Nephron progenitor cell (in vitro differentiated cells): ENCODE data around the gene PNMA6A.
"Not testable (repeated sequence)": the region's sequence is repeated elsewhere in the genome, so short reads cannot be mapped to it uniquely, and the experiment has no call there.

ENCODE experiments used
- DNase-seq: peaks from one replicate; pipeline ENCODE4 v3.0.0; 2021
- H3K27ac Mint-ChIP-seq: 2 replicates; pipeline ENCODE4 v1.8.0; 2021; ENCODE audit warnings: mild to moderate bottlenecking, moderate library complexity, mixed read lengths
- H3K27me3 Mint-ChIP-seq: 2 replicates; pipeline ENCODE4 v1.8.0; 2021; ENCODE audit warnings: mild to moderate bottlenecking, low read depth, mixed read lengths; ENCODE audit not compliant: poor library complexity
- H3K36me3 Mint-ChIP-seq: 2 replicates; pipeline ENCODE4 v1.8.0; 2021; ENCODE audit warnings: low read depth, mixed read lengths
- H3K4me1 Mint-ChIP-seq: 2 replicates; pipeline ENCODE4 v1.8.0; 2021; ENCODE audit warnings: mixed read lengths
- H3K4me3 Mint-ChIP-seq: 2 replicates; pipeline ENCODE4 v1.8.0; 2021; ENCODE audit warnings: mild to moderate bottlenecking, moderate library complexity, mixed read lengths
- H3K9me3 Mint-ChIP-seq: 2 replicates; pipeline ENCODE4 v1.8.0; 2021; ENCODE audit warnings: mild to moderate bottlenecking, moderate library complexity, mixed read lengths
- TF ChIP-seq, protein P1 (sequence below): fragments of 200-600 bp; sonication (generic); IDR thresholded peaks from 2 replicates; pipeline ENCODE4 v1.5.0; 2021; ENCODE audit warnings: antibody characterized with exemption

The PNMA6A gene

DNA sequence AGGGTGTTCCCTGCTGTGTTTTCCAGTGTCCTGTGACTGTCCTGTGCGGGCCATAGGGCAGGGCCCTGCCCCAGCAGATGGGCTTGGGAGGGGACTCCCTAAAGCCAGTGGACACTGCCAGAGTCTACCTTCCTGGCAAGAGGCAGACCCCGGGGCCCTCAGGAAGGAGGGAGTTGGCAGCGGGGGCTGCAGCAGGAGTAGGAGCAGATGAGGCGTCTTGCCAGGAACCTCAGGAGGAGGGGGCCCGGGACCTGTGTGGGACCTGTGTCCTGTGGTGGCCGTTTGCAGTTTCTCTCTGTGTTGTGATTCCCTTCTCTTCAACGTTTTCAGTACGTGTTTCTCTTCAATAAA, 12.2 kb upstream of the PNMA6A start:
- TF ChIP-seq, protein P1, sequence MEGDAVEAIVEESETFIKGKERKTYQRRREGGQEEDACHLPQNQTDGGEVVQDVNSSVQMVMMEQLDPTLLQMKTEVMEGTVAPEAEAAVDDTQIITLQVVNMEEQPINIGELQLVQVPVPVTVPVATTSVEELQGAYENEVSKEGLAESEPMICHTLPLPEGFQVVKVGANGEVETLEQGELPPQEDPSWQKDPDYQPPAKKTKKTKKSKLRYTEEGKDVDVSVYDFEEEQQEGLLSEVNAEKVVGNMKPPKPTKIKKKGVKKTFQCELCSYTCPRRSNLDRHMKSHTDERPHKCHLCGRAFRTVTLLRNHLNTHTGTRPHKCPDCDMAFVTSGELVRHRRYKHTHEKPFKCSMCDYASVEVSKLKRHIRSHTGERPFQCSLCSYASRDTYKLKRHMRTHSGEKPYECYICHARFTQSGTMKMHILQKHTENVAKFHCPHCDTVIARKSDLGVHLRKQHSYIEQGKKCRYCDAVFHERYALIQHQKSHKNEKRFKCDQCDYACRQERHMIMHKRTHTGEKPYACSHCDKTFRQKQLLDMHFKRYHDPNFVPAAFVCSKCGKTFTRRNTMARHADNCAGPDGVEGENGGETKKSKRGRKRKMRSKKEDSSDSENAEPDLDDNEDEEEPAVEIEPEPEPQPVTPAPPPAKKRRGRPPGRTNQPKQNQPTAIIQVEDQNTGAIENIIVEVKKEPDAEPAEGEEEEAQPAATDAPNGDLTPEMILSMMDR: no peak
- Mint-ChIP-seq H3K9me3 (peaks cover 30% of the 10 kb centered on the region), H3K27ac (no peak overlapping the region), H3K4me1 (peaks cover 9% of the 10 kb centered on the region), H3K36me3 (peaks cover 5% of the 10 kb centered on the region), H3K4me3 (no peak overlapping the region), H3K27me3 (peaks cover 6% of the 10 kb centered on the region)
- DNase-seq: no peak

DNA sequence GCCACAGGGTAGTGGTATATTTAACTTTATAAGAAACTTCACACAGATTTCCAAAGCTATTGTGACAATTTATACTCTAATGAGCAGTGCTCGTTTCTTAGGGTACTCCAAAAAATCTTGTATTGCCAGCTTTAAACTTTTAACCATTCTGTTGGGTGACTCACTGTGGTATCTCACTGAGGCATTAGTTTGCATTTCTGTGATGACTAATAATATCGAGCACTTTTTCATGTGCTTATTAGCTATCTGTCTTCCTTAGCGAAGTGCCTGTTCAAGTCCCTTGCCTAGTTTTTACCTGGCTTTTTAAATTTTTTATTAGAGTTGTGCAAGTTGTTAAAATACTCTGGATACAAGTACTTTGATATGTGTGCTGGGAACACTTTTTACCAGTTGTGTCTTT, 10.5 kb upstream of the PNMA6A start:
- no peak overlapping the region for H3K27ac Mint-ChIP-seq

DNA sequence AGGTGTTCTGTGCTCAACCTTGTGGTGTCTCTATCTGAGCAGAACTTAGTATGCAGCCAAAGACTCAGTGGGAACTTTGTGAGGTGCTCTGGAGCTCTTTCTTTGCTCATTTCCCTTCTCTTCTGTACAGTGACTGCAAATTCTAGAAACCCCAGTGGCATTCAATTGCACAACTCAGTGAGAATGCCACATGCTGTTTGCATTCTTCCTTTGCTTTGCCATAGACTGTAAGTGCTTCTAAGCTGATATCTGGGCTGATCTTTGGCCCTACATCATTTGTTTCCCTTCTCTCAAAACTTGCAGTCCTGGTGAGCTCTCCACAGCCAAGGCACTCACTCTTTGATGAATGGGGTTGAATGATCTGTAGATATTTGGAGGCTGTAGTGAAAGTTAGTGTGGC, 8.9 kb upstream of the PNMA6A start:
- no peak for DNase-seq
- TF ChIP-seq, protein P1: no peak
- Mint-ChIP-seq H3K4me3 (no peak overlapping the region), H3K9me3 (peaks cover 20% of the 10 kb centered on the region), H3K27ac (no peak overlapping the region), H3K36me3 (no peaks in the 10 kb centered on the region), H3K27me3 (peaks cover 3% of the 10 kb centered on the region), H3K4me1 (no peaks in the 10 kb centered on the region)

More for the DNA sequence above, 10.5 kb upstream of the PNMA6A start:
- Mint-ChIP-seq H3K4me3 (no peak overlapping the region), H3K9me3 (peaks cover 32% of the 10 kb centered on the region), H3K4me1 (peaks cover 9% of the 10 kb centered on the region), H3K36me3 (peaks cover 5% of the 10 kb centered on the region), H3K27me3 (peaks cover 3% of the 10 kb centered on the region)
- TF ChIP-seq, protein P1: no peak
- no peak for DNase-seq

DNA sequence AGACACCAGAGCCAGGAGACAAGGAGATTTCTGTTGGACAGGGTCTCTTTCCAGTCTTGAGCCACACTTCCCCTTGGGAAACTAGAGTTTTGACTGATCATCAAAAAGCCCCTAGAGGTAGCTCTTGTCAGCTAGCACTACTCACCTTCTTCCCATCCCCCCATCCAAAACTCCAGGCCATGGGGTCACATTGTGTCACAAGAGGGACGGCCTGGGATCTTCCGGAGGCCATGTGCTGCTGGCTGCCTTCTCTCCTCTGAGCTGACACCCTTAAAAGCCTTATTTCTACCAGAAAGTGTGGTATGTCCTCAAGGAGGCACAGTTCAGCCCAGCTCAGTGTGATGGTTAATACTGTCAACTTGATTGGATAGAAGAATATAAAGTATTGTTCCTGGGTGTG, 8.2 kb upstream of the PNMA6A start:
- Mint-ChIP-seq H3K9me3 (peaks cover 19% of the 10 kb centered on the region), H3K27me3 (peaks cover 3% of the 10 kb centered on the region), H3K27ac (no peak overlapping the region), H3K4me3 (no peak overlapping the region), H3K36me3 (no peaks in the 10 kb centered on the region), H3K4me1 (no peaks in the 10 kb centered on the region)
- no peak for DNase-seq
- TF ChIP-seq, protein P1: no peak

DNA sequence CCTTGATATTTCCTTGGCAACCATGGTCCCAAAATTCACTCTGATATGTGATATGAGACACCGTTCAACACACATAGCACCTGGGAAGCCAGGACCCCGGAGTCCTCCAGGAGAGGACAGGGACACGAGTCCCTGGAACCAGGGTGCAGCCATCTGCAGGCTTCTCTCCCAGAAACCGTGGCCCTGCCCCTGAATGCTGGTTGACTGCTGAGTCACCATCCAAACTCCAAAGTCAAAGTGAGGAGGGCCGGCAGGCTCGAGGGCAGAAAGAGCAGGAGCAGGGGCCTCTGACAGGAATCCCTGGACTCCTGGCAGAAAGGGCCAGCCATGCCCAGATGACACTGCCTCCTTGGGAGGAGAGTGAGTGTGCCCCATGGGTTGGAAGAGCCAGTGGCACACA, 6.9 kb upstream of the PNMA6A start:
- DNase-seq: no peak
- no peak overlapping the region for H3K27ac Mint-ChIP-seq
- peaks cover 3% of the 10 kb centered on the region for H3K27me3 Mint-ChIP-seq
- no peaks in the 10 kb centered on the region for H3K36me3 Mint-ChIP-seq
- TF ChIP-seq, protein P1: no peak
- peaks cover 15% of the 10 kb centered on the region for H3K9me3 Mint-ChIP-seq
- H3K4me1 Mint-ChIP-seq: no peaks in the 10 kb centered on the region
- no peak overlapping the region for H3K4me3 Mint-ChIP-seq

DNA sequence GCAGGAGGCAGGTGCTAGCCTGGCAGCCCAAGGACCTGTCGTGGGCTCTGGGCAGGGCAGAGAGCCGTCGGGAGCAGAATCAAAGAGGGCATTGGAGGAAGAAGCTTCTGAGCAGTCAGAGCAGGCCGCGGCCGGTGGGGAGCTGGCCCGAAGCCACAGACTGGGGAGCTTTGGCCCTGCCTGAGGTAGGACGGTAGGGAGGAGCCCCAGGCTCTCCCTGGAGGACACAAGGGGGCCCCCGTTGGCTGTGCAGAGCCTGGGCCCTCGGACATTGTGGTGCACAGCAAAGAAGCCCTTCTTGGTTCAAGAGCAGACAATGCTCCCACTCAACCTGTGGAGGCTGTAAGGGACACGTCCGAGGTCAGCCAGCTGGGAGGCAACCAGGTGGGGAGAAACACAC, 5.9 kb upstream of the PNMA6A start:
- H3K27ac Mint-ChIP-seq, H3K4me1 Mint-ChIP-seq, DNase-seq, H3K36me3 Mint-ChIP-seq, H3K27me3 Mint-ChIP-seq, H3K4me3 Mint-ChIP-seq: not testable (repeated sequence)
- peaks cover 15% of the 10 kb centered on the region for H3K9me3 Mint-ChIP-seq

DNA sequence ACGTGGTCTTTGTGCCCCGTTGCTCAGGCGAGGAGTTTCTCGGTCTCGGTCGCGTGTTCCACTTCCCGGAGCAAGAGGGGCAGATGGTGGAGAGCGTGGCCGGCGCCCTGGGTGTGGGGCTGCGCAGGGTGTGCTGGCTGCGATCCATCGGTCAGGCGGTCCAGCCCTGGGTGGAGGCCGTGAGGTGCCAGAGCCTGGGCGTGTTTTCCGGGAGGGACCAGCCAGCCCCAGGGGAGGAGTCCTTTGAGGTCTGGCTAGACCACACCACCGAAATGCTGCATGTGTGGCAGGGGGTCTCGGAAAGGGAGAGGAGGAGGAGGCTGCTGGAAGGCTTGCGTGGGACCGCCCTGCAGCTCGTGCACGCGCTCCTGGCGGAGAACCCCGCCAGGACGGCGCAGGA, 1.1 kb downstream of the PNMA6A start:
- H3K4me3 Mint-ChIP-seq, H3K27me3 Mint-ChIP-seq, H3K9me3 Mint-ChIP-seq, H3K36me3 Mint-ChIP-seq, DNase-seq, H3K27ac Mint-ChIP-seq, H3K4me1 Mint-ChIP-seq: not testable (repeated sequence)
